Stimulated activated CD8-positive, alpha-beta memory T cell treated with anti-CD3 and anti-CD28 coated beads, Interleukin-4, amount 100 ng/mL, for 4 hours (primary cell): Measurements from ENCODE around the gene SLC2A3.
"Not testable (repeated sequence)": the region's sequence is repeated elsewhere in the genome, so short reads cannot be mapped to it uniquely, and the experiment has no call there.

Source experiments
- DNase-seq, 2 donors: peaks; one replicate each; pipeline ENCODE4 v3.0.0-alpha.2; 2020; ENCODE audit warnings: low read depth in 2 of 2, low spot score in 1 of 2

The SLC2A3 gene

DNA sequence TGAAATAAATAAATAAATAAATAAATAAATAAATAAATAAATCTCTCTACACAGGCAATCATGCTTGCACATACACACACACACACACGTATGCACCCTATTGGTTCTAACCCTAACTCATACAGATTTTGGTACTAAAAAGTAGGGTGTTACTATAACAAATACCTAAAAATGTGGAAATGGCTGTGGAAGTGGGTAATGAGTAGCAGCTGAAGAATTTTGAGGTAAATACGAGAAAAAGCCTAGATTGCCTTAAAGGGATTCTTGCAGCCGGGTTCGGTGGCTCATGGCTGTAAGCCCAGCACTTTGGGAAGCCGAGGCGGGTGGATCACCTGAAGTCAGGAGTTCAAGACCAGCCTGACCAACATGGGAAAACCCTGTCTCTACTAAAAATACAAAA is 15.7 kb upstream of the SLC2A3 start:
- DNase-seq, result no peak

GRCh38 chr12:7950230-7950943 is 14.4 kb upstream of the SLC2A3 start:
- not testable (repeated sequence) for DNase-seq

- DNase-seq, result no peak
Measured at GRCh38 chr12:7948589-7949260, 12.7 kb upstream of the SLC2A3 start.

DNA sequence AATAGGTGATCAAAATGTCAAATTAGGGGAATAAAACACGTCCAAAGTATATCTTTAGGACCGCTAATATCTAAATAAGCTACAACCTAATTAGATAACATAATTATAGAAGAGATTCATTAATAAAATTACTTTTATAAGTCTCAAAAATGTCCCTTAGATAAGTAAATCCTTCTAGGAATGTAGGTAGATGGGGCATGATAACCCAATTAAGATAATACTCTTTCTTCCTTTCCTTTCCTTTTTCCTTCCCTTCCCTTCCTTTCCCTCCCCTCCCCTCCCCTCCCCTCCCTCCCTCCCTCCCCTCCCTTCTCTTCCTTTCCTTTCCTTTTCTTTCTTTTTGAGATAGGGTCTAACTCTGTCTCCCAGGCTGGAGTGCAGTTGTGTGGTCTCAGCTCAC is 11.0 kb upstream of the SLC2A3 start:
- DNase-seq, result no peak

DNA sequence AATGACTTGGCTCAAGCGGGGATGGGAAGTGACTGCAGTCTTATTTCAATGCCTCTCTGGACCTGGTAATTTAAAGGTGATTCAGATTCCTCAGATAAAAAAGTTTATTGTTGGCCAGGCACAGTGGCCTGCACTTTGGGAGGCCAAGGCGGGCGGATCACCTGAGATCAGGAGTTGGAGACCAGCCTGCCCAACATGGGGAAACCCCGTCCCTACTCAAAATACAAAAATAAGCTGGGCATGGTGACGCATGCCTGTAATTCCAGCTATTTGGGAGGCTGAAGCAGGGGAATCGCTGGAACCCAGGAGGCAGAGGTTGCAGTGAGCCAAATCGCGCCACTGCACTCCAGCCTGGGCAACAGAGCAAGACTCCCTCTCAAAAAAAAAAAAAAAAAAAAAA is 8.8 kb upstream of the SLC2A3 start:
- not testable (repeated sequence) for DNase-seq

- no peak for DNase-seq
Measured at GRCh38 chr12:7940906-7941305, 4.9 kb upstream of the SLC2A3 start.

DNA sequence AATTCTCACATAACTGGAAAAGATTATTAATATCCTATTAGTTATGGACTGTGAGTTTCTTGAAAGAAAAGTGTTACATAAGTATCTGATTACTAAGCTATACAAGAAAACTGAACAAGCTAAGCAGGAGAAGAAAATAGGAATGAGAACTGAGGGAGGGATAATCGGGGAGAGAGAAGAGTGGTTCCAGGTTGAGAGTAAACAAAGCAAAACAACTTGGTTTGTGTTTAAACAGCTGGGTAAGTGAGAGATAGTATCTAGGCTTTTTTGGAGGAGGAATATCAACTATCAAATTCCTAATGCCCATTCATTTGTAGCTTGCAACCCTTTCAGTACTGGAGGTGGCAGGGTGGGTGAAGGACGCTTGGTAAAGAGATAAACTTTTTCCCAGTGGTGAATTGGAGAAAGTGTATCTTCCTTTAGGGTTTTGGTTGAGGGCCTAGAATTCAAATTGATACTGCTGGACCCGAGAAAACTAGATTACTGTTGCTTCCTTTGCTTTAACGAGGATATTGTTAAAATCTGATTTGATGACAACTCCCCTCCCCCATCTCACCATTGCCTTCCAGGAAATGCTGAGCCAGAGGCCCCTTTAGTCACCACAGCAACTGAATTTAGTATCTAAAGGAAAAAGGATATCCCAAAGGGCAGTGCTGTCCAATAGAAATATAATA is 2.0 kb upstream of the SLC2A3 start:
- no peak for DNase-seq

- DNase-seq, result no peak
Measured at GRCh38 chr12:7934889-7935492, 996 bp downstream of the SLC2A3 start.

GRCh38 chr12:7934091-7934888 is 1.7 kb downstream of the SLC2A3 start:
- DNase-seq, result no peak

DNA sequence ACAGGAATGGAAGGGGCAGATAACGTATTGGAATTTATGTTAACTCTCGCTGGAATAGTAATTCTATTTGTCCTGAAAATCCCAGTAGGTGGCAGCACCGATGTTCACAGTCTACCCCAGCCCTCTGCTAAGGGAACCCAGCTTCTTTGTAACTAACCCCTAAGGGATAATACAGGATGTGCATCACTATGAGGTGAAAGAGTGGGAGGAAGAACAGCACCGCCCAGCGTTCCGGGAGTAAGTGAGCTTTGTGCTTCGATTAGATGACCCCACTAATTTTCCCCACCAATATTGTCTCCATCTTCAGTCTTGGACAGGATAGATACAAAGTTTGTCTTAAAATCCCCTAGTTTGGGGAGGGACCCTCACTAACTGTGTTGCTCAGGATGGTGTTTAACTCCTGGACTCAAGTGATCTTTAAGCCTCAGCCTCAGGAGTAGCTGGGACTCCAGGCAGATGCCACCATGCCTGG is 2.7 kb downstream of the SLC2A3 start:
- peak; percentile 56 to 69 for DNase-seq

GRCh38 chr12:7932599-7933240 is 3.3 kb downstream of the SLC2A3 start:
- not testable (repeated sequence) for DNase-seq

GRCh38 chr12:7929083-7929792 is 6.7 kb downstream of the SLC2A3 start:
- no peak for DNase-seq

GRCh38 chr12:7927470-7927869 is 8.5 kb downstream of the SLC2A3 start:
- no peak for DNase-seq

- DNase-seq, result not testable (repeated sequence)
Measured at GRCh38 chr12:7926068-7926666, 9.8 kb downstream of the SLC2A3 start.

GRCh38 chr12:7923241-7924236 is 12.4 kb downstream of the SLC2A3 start:
- no peak for DNase-seq

GRCh38 chr12:7921181-7921580 is 14.8 kb downstream of the SLC2A3 start:
- DNase-seq, result not testable (repeated sequence)

- DNase-seq, result not testable (repeated sequence)
Measured at GRCh38 chr12:7918268-7918590, 17.8 kb downstream of the SLC2A3 start.
